GM18498 (cell line): Measurements from ENCODE around the gene CABCOCO1.

Experiments
- ATAC-seq: cut with Tn5 transposase; IDR thresholded peaks from one replicate; pipeline ENCODE4 v1.9.1; 2021; ENCODE audit warnings: mild to moderate bottlenecking, moderate library complexity; ENCODE audit not compliant: unreplicated experiment

Gene CABCOCO1, protein sequence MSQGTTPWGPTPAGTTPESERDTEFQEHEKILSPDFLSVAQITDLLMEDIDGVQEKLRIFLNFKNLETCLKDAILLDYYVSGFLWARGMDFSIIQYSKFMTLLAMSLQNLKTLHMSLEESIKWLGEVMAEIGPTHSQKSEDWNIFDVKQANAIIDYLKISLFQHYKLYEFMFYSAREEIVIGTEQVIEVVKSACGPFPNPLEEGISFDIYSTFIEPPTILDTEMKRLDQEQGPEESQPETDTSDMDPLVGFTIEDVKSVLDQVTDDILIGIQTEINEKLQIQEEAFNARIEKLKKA

DNA sequence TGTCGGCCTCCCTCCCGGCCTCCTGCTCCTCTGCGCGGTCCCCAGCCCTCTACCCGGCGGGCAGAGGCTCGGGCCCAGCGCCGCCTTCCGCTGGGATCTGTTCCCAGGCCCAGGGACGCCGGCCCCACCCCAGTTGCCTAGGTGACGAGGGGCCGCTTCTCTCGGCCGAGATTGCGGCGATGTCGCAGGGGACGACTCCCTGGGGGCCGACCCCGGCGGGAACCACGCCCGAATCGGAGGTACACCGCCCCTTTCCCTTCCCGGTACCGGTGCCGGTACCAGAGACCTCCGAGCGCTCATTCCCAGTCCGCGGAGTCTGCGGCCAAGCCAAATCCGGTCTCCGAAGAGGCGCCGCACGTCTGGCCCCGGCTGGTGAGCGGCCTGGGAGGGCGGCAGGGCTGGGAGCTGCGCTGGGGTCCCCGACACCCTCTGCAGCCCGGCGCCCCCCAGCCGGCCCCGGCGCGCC, at the start of gene CABCOCO1:
TSS of gene CABCOCO1 (plus strand) at position 136 of the 466 bp plus-strand sequence. CDS start at position 180, 44 bp downstream.
- ATAC-seq = no peak

DNA sequence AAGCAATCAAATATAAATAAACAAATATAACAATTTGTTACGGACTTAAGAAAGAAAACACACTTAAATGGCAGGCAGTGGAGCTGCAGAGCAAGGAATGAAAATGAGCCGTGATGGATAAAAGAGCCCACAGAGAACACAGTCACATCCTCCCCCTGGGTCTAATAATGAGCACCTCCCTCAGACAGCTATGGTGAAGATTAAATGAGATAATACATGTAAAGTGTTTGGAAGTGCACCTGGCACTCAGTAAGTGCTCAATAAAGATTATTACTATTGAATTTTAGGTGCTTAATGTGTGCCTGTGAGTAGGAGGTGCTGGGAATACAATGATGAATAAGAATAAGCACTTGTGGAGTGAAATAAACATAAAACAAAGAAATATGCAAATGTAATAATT, 49.1 kb upstream of the CABCOCO1 start:
- ATAC-seq = no peak

DNA sequence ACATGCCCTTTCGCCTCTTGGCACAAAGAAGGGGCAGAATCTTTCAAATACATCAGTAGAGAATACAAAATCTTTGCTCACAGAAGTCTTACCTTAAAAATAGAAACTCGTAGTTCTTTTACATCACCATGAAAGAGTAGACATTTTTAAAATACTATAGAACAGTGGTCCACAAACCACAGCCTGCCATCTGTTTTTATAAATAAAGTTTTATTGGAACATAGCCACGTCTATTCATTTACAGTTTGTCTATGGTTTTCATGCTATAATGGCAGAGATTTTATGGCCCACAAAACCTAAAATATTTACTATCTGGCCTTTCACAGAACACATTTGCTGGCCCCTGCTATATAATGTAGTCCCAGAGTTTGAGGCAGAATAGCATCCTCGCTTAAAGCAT, 46.1 kb upstream of the CABCOCO1 start:
- ATAC-seq = no peak

DNA sequence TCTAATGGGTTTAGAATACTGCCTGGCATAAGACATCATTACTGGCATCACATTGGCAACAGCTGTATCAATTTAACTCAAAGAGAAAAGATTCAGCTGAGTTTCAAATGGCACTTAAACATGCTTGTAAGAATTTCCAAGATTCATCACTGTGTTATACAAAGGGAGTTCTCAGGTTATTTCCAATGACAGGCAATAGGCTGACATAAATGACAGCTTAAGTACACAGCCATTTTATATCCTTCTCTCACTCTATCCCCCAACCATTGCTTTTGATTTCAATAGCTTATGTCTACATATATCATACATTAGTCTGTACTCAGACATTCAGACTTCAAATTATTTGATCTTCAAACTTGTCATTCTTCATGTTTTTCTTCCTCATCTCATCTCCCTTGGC, 45.5 kb upstream of the CABCOCO1 start:
- no peak for ATAC-seq

DNA sequence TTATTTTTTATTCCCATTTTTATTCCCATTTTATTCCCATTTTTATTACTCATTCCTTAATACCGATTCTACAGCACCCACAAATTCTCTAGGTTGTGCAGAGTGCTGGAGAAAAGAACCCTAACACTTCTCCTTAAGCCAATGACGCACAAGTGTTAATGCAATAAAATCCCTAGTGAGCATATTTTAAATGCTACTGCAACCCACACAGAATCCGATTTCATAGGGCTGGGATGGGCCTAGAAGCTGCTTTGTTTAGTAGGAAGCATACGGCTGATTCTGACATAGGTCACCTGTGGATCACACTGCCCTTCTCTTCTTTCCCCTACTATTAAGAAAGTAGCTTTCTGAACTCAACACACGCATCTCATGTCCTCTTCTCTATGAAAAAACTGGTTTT, 45.1 kb upstream of the CABCOCO1 start:
- no peak for ATAC-seq

DNA sequence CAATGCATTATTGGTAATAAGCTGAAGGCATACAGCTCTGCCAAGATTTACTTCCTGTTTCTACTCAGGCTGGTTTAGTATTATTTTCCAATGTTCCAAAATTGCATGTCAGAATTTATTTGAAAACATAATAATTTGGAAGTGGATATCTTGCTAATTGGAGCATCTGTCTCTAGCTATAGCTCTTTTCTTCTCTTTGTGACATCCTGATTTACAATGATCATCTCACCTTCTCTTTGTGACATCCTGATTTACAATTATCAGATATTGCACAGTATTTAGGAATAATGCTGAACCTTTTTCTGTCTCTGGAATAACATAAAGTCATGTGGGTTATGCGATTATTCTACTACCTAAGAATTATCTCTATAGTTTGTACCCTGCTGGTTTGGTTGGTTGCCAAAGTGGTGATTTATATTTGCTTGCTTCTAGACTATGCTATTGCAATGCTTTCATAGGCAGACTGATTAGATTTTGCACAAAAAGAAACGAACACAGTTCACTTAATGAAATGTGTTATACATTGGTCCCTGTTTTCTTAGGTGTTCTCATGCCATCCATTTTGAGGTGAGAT, 44.3 kb upstream of the CABCOCO1 start:
- no peak for ATAC-seq

DNA sequence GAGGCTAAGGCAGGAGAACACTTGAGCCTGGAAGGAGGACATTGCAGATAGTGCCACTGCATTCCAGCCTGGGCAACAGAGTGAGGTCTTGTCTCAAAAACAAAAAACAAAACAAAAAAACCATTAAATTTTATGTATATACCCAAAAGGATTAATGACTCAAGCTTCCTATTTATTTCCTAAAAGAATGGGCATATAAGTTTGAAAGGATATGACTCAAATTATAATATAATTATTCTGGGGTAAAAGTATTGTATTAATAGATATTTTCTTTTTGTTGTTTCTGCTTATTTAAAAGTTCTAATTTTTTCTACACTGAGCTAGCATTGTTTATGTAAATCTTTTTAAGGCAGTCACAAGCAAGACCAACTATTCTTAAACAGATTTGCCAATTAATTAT, 42.2 kb upstream of the CABCOCO1 start:
- ATAC-seq = no peak

DNA sequence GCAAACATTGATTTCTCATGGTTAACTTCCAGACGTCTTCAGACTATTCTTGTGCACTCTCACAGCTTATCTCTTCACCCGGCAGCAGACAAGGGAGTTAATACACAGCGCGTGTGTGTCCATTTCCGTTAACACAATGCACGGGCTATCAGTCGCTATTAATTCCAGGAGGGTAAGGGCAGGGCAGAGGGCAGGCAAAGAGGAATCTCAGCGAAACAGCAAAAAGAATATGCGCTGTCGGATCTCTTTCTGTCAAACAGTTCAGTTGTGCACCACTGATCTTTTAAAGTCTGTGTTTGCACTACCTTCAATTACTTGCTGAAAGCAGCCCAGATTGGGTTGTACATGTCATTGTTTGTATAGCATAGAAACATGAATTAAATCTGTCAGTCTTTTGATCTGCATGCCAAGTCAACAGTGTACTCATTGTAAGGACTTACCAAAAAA, 41.1 kb upstream of the CABCOCO1 start:
- no peak for ATAC-seq

DNA sequence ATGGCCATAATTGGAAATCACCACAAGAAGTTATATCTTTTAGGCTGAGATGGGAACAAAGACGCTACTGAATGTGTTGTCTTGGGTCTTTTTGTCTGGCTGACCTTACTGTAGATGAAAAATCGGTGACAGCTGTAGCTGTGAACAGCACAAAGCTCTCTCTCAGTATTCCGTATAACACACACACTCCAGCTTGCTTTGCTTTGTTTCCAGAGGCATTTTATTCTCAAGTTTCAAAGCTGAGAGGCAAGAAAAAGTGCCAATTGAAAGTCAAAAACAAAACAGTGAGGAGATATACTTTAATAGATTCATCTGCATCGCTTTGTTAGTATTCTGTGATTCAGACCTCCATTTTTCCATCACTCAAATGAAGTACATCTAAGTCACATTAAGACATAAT, 39.6 kb upstream of the CABCOCO1 start:
- ATAC-seq = no peak

DNA sequence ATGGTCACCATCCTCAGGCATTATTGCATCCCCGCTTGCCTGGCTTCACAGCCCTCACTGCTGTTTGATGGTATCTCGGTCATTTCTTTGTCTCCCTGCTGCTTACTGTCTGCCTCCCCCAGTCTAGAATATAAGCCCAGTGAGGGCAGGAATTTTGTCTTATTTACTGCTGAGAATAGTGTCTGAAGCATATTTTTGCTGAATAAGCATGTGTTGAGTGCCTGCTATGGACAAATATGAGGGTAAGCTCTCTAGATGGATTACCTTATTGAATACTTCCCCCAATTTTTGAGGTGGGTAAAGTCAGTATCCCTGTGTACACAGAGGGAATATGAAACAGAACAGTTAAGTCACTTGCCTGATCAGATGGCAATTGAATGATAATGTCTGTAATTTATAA, 36.5 kb upstream of the CABCOCO1 start:
- ATAC-seq = no peak

DNA sequence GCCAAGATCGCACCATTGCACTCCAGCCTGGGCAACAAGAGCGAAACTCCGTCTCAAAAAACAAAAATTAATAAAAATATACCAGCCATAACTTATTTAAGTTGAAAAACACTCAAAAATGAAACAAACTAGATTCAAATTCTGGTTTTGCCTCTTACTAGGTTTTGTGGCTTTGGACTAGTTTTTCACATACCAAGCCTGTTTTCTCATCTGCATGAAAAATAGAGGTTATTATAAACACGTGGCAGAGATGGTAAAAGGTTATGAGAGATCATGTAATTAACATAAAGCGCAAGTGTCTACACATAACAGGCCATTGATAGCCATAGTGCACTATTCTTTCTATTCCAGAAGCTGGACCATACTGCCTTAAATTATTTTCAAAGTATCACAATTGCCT, 35.5 kb upstream of the CABCOCO1 start:
- ATAC-seq = no peak

DNA sequence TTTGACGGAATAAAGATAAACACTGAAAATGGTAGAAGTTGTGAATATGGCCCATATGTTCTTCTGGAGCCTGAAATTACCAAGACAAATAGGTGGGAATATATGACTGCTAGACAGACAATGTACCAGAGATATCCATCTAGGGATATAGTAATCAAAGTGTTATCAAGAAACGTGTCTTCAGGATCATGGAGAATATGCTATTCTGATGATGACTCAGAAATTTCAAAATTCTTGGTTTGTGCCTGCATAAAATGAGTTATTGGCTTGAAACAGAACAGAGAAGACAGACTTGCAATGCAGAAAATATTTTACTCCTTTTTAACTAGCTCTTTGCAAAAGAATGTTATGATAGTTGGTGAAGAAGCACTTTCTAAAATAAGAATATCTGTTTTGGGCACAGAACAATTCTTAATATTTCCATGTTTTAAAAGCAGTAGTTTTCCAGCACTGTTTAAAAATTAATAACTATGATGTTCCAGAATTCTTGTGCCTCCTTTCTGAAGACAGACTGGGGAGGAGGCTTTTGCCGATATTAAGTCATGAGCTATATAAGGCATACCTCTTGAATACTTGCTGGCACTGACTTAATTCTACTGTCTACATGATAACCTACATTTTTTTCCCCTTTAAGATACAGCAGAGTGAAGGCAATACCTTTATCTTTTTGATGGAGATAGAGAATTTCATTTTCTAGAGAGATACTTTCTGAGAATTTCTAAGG, 34.4 kb upstream of the CABCOCO1 start:
- ATAC-seq = no peak

DNA sequence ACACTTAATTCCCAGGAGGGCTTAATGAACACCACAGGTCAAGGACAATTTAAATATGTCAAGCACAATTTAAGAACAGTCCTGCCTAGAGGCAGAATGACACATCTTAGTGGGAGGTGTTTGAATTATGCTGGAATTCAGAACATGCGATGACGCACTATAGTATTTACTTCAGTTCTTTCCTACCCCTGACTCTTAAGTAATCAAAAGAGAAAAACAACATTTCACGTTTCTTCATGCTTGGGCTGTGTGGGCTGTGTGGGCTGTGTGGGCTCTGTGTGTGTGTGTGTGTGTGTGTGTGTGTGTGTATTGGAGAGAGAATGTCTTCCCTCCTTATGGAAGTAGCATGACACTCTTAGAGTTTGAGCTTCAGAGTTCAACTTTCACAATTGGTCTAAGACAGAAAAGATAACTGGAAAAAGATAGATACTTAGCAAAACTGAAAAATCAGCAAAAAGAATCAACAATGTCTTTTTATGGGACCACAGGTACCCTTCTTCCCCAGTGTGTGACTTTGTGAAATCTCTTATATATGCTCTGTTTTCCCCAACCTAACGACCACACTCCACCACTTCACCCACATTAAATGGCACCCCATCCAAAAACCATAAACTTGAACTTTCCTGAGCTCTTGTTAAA, 33.7 kb upstream of the CABCOCO1 start:
- ATAC-seq = no peak

DNA sequence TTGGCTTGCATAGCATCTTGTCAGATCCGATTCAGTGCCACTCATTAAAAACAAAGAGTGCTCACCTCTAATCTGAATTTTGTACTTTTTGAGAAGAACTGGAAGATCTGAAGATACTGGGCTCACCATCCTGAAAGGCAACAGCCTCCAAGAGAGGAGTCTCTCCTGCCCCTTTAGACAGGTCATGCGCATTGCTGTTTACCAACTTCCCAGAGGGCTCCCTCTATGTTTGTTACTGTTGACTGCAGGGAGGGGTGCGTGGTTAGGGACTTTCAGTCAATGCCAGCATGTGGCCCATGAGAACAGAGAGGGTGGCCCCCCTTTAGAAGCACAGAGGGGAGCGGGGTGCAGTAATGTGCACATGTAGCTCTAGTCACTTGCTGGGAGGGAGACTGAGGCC, 33.2 kb upstream of the CABCOCO1 start:
- ATAC-seq = no peak

DNA sequence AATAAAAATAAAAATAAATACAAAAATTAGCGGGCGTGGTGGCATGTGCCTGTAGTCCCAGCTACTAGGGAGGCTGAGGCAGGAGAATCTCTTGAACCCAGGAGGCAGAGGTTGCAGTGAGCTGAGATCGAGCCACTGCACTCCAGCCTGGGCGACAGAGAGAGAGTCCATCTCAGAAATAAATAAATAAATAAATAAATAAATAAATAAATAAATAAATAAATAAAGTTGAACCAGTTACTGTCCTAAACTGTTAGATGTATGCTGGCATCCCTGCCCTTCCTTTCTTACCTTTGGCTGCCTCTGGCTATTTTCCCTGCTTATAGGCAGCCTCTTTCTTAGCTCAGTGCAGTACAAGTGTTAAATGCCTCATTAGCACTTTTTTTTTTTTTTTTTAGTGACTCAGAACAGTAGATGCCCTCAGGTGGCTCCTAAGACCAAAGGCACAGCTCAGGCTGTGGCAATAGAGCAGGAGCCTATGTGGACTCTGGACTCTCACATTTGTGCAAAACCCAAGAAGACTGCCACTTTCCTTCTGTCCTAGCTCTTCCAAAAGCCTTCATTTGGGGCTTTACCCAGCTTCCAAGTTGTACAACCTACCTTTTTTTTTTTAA, 30.6 kb upstream of the CABCOCO1 start:
- no peak for ATAC-seq

DNA sequence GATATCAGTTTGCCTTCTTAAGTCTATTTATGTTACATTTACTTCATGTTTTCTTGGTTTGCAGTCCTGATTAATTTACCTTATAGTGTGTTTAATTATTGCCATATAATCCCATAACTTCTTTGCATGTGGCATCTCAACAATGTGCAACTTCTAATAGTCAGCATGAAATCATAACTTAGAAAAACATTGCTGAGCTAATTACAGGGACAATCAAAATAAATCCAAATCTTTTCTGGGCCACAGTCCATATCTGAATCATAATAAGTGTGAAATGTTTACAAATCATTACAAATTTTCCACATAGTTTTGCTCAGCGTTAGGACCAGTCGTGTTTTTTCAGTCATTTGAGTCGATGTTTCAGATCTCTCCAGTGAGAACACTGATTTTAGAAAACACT, 29.1 kb upstream of the CABCOCO1 start:
- no peak for ATAC-seq

DNA sequence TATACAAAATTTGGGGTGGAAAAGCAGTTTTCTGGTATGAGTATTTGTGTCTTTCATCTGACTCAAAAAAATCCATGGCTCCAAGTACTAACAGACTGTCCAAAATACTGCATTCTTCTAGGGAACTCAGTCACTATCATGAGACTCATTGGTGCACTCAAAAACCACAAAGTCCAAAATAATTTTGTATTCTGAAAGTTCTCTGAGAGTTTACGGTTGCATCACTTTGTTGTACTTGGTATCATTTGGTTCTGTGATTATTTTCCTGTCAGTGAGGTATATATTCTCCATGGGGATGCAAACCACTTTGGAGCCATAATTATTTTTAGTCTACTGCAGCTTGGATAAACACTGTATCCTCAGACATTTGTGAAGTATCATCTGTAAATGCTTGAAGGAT, 28.0 kb upstream of the CABCOCO1 start:
- no peak for ATAC-seq

DNA sequence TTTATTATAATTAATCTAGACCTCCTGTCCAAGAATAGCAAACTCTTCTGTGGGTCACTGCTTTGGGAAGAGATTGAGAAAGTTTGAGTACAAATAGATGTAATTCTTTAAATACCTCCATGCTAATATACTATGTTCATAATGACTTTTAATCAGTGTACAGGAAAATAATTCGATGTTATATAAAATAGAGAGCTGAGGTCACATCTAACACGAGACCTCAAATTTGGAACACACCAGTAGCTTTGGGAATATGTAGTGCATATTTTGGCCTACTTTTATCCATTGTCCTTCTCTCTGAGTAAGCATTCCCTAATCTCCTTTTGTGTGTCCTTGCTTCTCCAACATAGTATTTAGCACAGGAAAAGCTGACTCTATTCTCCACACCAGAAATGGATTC, 27.3 kb upstream of the CABCOCO1 start:
- no peak for ATAC-seq

DNA sequence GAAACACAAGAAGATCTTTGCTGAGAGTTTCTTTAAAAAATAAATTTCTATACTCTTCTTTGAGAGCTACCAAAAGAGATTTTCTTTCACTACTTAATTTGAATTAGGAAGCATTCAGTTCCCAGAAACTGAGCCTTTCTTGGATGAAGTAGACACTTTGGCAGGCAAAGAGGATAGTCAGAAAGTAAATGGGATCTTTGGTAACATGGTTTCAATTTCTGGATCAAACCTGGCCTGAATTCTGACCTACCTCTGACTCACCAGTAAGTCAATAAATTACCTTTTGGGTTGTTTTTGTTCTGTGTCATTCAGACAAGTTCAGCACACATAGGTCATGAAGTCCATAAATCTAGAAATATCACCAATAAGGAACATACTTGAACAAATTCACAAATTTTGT, 26.8 kb upstream of the CABCOCO1 start:
- no peak for ATAC-seq

DNA sequence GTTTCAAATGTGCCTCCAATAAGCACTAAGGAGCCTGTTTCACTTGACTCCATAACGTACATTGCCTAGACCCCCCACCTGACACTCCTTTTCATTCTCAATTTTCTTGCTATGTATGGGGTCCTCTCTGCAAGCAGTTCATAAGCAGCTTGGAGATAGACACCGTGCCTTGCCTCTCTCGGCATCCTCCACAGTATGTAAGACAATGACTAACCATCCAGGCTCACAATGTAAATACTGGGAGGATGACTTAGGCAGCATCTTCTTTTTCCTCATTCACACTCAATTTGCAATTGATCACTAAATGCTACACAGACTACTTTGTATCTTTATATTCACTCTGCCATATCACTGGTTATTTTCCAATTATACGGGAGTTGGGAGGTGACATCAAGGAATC, 22.8 kb upstream of the CABCOCO1 start:
- ATAC-seq = no peak

DNA sequence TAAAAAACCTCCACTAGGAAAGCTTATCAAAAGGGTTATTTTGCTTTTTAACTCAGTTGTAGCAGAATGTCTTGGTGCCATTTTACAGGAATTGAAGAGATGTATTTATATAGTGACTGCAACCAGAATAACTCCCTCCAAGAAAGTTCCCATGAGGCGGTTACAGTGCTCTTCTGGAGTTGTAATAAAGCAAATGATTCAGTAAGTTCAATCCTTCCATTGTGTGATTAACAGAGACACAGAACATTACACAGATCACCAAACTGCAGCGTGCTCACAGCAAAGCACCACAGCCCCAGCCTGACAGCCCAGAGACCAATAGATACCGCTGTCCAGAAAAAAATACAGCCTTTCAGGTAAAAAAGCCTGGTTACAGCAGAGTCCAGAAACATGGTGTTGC, 21.9 kb upstream of the CABCOCO1 start:
- no peak for ATAC-seq
